SK-N-SH (cell line): Measurements from ENCODE around the gene SUFU. TPM values are rescaled to one million over a fixed set of nuclear protein-coding genes. Genes with fewer than 3 reads are reported as not detected.

Source experiments
- CTCF ChIA-PET: fragments of 300-600, 350-600 bp; formaldehyde crosslinking; extraction: SDS; loops from one replicate; lab custom pipeline; 2021; lab: Yijun Ruan, JAX
- POLR2A ChIA-PET: fragments of 350-600 bp; sonication (Branson Sonifier 250); formaldehyde crosslinking; extraction: SDS; loops from one replicate; lab custom pipeline; 2020; ENCODE audit warnings: antibody characterized with exemption, inconsistent platforms; lab: Yijun Ruan, JAX
- DNase-seq: peaks from one replicate; pipeline ENCODE4 v3.0.0; 2012
- H2AFZ ChIP-seq: fragments of 200-600 bp; sonication (generic); 2 replicates; pipeline ENCODE4 v1.8.1; 2016; ENCODE audit warnings: antibody characterized with exemption, mild to moderate bottlenecking, low read depth
- H3F3A ChIP-seq: fragments of 200-600 bp; sonication (generic); replicated peaks from 2 replicates; pipeline ENCODE3; 2016; ENCODE audit warnings: antibody characterized with exemption, mild to moderate bottlenecking; ENCODE audit not compliant: insufficient read depth
- H3K27ac ChIP-seq, 2 experiments: fragments of 200-500 bp in 1 of 2; fragments of 200-600 bp in 1 of 2; sonication (Bioruptor generic) in 1 of 2; sonication (generic), shearing (Covaris generic) in 1 of 2; 2 replicates each; pipeline versions ENCODE4 v1.5.1 to v1.6.1; 2014 to 2016; ENCODE audit warnings: low read depth in 2 of 2, inconsistent platforms in 1 of 2, low read length in 1 of 2, mild to moderate bottlenecking in 1 of 2, mixed read lengths in 1 of 2
- H3K27me3 ChIP-seq: fragments of 200-600 bp; sonication (generic), shearing (Covaris generic); 2 replicates; pipeline ENCODE4 v1.6.1; 2016; ENCODE audit warnings: mixed run types; ENCODE audit not compliant: insufficient read depth
- H3K36me3 ChIP-seq, 2 experiments: fragments of 200-500 bp in 1 of 2; fragments of 200-600 bp in 1 of 2; sonication (Bioruptor generic) in 1 of 2; sonication (generic) in 1 of 2; replicated peaks in 1 of 2; 2 replicates each; pipeline versions ENCODE3 to v1.5.1; 2014 to 2016; ENCODE audit warnings: low read length in 1 of 2, mild to moderate bottlenecking in 1 of 2; ENCODE audit not compliant: insufficient read depth in 2 of 2, control insufficient read depth in 1 of 2
- H3K4me1 ChIP-seq, 2 experiments: fragments of 200-500 bp in 1 of 2; fragments of 200-600 bp in 1 of 2; sonication (Bioruptor generic) in 1 of 2; sonication (generic), shearing (Covaris generic) in 1 of 2; 2 replicates each; pipeline versions ENCODE4 v1.5.1 to v1.6.1; 2014 to 2016; ENCODE audit warnings: low read depth in 1 of 2, low read length in 1 of 2, mixed run types in 1 of 2; ENCODE audit not compliant: insufficient read depth in 2 of 2, control insufficient read depth in 1 of 2
- H3K4me2 ChIP-seq: fragments of 200-600 bp; sonication (generic), shearing (Covaris generic); 2 replicates; pipeline ENCODE4 v1.6.1; 2017; ENCODE audit warnings: mixed run types
- H3K4me3 ChIP-seq, 2 experiments: fragments of 200-500 bp in 1 of 2; fragments of 200-600 bp in 1 of 2; sonication (Bioruptor generic) in 1 of 2; sonication (generic), shearing (Covaris generic) in 1 of 2; 2 replicates each; pipeline versions ENCODE4 v1.5.1 to v1.8.1; 2014 to 2016; ENCODE audit warnings: low read depth in 2 of 2, inconsistent platforms in 1 of 2, low read length in 1 of 2, mild to moderate bottlenecking in 1 of 2, mixed read lengths in 1 of 2, moderate library complexity in 1 of 2
- H3K79me2 ChIP-seq: fragments of 200-600 bp; sonication (generic); 2 replicates; pipeline ENCODE4 v1.8.1; 2017; ENCODE audit warnings: mild to moderate bottlenecking; ENCODE audit not compliant: insufficient read depth
- H3K9ac ChIP-seq: fragments of 200-600 bp; sonication (generic); 2 replicates; pipeline ENCODE4 v1.6.1; 2017; ENCODE audit warnings: mixed run types
- H3K9me2 ChIP-seq: fragments of 200-600 bp; sonication (generic); 2 replicates; pipeline ENCODE4 v1.6.1; 2017; ENCODE audit warnings: mixed run types
- H3K9me3 ChIP-seq: fragments of 200-600 bp; sonication (generic); 2 replicates; pipeline ENCODE4 v1.6.1; 2017; ENCODE audit warnings: mixed run types, mild to moderate bottlenecking, moderate library complexity
- H4K20me1 ChIP-seq: fragments of 200-600 bp; sonication (generic); 2 replicates; pipeline ENCODE4 v1.6.1; 2017; ENCODE audit warnings: mild to moderate bottlenecking, mixed run types; ENCODE audit not compliant: insufficient read depth
- CTCF ChIP-seq: fragments of 200-600 bp; sonication (generic); IDR thresholded peaks from 2 replicates; pipeline ENCODE4 v1.6.1; 2017; ENCODE audit warnings: antibody characterized with exemption, mild to moderate bottlenecking, moderate library complexity
- EP300 ChIP-seq, 2 experiments: IDR thresholded peaks; 2 replicates each; pipeline versions ENCODE4 v1.4.0 to v1.6.1; 2012; ENCODE audit warnings: borderline replicate concordance in 1 of 2, low read depth in 1 of 2, low read length in 1 of 2
- FOXJ3 ChIP-seq: sonication (generic); formaldehyde crosslinking; IDR thresholded peaks from 2 replicates; pipeline ENCODE4 v1.5.1; 2020; ENCODE audit warnings: mild to moderate bottlenecking, missing genetic modification reagents
- MEF2A ChIP-seq: IDR thresholded peaks from 2 replicates; pipeline ENCODE4 v1.4.0; 2012; ENCODE audit warnings: low read depth, borderline replicate concordance
- NRF1 ChIP-seq: IDR thresholded peaks from 2 replicates; pipeline ENCODE4 v1.6.1; 2012; ENCODE audit warnings: low read depth, mild to moderate bottlenecking, low read length
- POLR2AphosphoS5 ChIP-seq: IDR thresholded peaks from 2 replicates; pipeline ENCODE4 v1.6.1; 2012; ENCODE audit warnings: low read depth, low read length
- RCOR1 ChIP-seq: fragments of 150-350 bp; IDR thresholded peaks from 2 replicates; pipeline ENCODE4 v1.6.1; 2017; ENCODE audit warnings: antibody characterized with exemption, low read length
- RFX5 ChIP-seq: IDR thresholded peaks from 2 replicates; pipeline ENCODE4 v1.6.1; 2012; ENCODE audit warnings: mild to moderate bottlenecking, improper control_type of control experiment, low read length
- RXRA ChIP-seq: IDR thresholded peaks from 2 replicates; pipeline ENCODE4 v1.4.0; 2012; ENCODE audit warnings: low read depth, mild to moderate bottlenecking, borderline replicate concordance
- SIN3A ChIP-seq: IDR thresholded peaks from 2 replicates; pipeline ENCODE4 v1.6.1; 2012; ENCODE audit warnings: low read depth, mild to moderate bottlenecking, low read length, moderate library complexity, borderline replicate concordance
- TAF1 ChIP-seq: IDR thresholded peaks from 2 replicates; pipeline ENCODE4 v1.6.1; 2012; ENCODE audit warnings: low read depth, mild to moderate bottlenecking, low read length, moderate library complexity, borderline replicate concordance
- TEAD4 ChIP-seq: IDR thresholded peaks from 2 replicates; pipeline ENCODE4 v1.4.0; 2012; ENCODE audit warnings: mild to moderate bottlenecking, borderline replicate concordance; ENCODE audit not compliant: insufficient read depth
- USF1 ChIP-seq: IDR thresholded peaks from 2 replicates; pipeline ENCODE4 v1.4.0; 2012; ENCODE audit warnings: low read depth, borderline replicate concordance
- USF2 ChIP-seq: fragments of 150-350 bp; IDR thresholded peaks from 2 replicates; pipeline ENCODE4 v1.6.1; 2017; ENCODE audit warnings: antibody characterized with exemption, low read length, low read depth, borderline replicate concordance
- YY1 ChIP-seq: IDR thresholded peaks from 2 replicates; pipeline ENCODE4 v1.4.0; 2012; ENCODE audit warnings: low read depth, mild to moderate bottlenecking
- WGBS: methylation state at CpG from one replicate; pipeline ENCODE4 v1.1.6; 2017; ENCODE audit warnings: low lambda C conversion rate; 5-methylcytosine and 5-hydroxymethylcytosine counted together
- polyA plus RNA-seq, 3 experiments: library from polyadenylated mRNA; depleted of rRNA; stranded (reverse); fragments of >200 nt; gene quantifications; 2 replicates each; pipeline ENCODE4 v1.2.3, GENCODE V29; 2012

Gene SUFU
- polyA plus RNA-seq, 1 of the 3 experiments (the other 2 are of a cell fraction) = 5.7 TPM

GRCh38 chr10:102550636-102551210 lies 47.0 kb downstream of the SUFU start:
- H3K36me3 ChIP-seq = no peaks in the 10 kb centered on the region
- no peak overlapping the region for H2AFZ ChIP-seq
- TF ChIP-seq RXRA = no peak
- TF ChIP-seq RCOR1 = no peak
- TF ChIP-seq FOXJ3 (CRISPR knock-in tag) = no peak
- no peak for TF ChIP-seq RFX5
- TF ChIP-seq NRF1 = no peak
- TF ChIP-seq YY1 = no peak
- no peak for TF ChIP-seq MEF2A
- TF ChIP-seq USF2 = no peak
- TF ChIP-seq TEAD4 = no peak
- no peak for TF ChIP-seq SIN3A
- no peak for TF ChIP-seq POLR2AphosphoS5
- no peak for TF ChIP-seq CTCF
- TF ChIP-seq TAF1 = no peak
- TF ChIP-seq EP300 (IDR thresholded peaks at IDR 0.05; ENCODE audit: borderline replicate concordance in 1 of 2, low read depth in 1 of 2, low read length in 1 of 2) = no peak
- no peak for TF ChIP-seq USF1
- no peaks in the 10 kb centered on the region for H3K9me2 ChIP-seq
- H3K79me2 ChIP-seq = no peaks in the 10 kb centered on the region; the same call in 1 of the 2 replicates
- no peak for DNase-seq
- no peak overlapping the region for H3K4me3 ChIP-seq
- H3K9me3 ChIP-seq = no peaks in the 10 kb centered on the region
- no peak overlapping the region for H3K9ac ChIP-seq
- H4K20me1 ChIP-seq = no peaks in the 10 kb centered on the region
- 94% methylated on average over 9 of the region's 9 CpGs for WGBS
- no peak overlapping the region for H3K27ac ChIP-seq
- no peak overlapping the region for H3K4me2 ChIP-seq
- no peaks in the 10 kb centered on the region for H3K27me3 ChIP-seq
- H3F3A ChIP-seq = peaks cover 7% of the 10 kb centered on the region
- peaks cover 2 to 11% of the 10 kb centered on the region in 2 experiments; a peak in 2 of 4 replicates for H3K4me1 ChIP-seq
- ChIA-PET CTCF (no interaction called here), POLR2A (no interaction called here)
